ENCODE results near the gene CDC16. TPM values are rescaled to one million over a fixed set of nuclear protein-coding genes. Genes with fewer than 3 reads are reported as not detected.

CDC16 gene
- total and polyA plus RNA-seq, 12 donors: 29.2 to 162 (median 55.2) TPM

- no peak overlapping the region for H3K4me3 ChIP-seq
- no peaks in the 10 kb centered on the region for H3K36me3 ChIP-seq (replicated peaks in 1 of 2)
- WGBS, 4 donors: 3 to 9% (median 5%) methylated on average over 8 to 19 of the region's 19 CpGs
- TF ChIP-seq POLR2A (IDR thresholded peaks at IDR 0.05): no peak
- peak; percentile 91 to 98 (median 95) for TF ChIP-seq CTCF (IDR thresholded peaks at IDR 0.05)
- peaks cover 20% of the 10 kb centered on the region for H3K27me3 ChIP-seq
- H3K27ac ChIP-seq: no peak overlapping the region
- DNase-seq: peak; percentile 67 to 95 (median 84)
- H3K9me3 ChIP-seq (replicated peaks in 1 of 3): no peaks in the 10 kb centered on the region
- H3K4me1 ChIP-seq (replicated peaks in 1 of 2): no peaks in the 10 kb centered on the region
- intact Hi-C loops (cut with DNase I): loop anchor here (5.0 kb wide), 2 partner anchors 275 to 410 kb away; no protein-coding TSS in a partner anchor
Measured at GRCh38 chr13:114226699-114227323, 7.9 kb upstream of the CDC16 start.

- WGBS, 4 donors: 65 to 69% (median 68%) methylated on average over 2 of the region's 2 CpGs
- Histone ChIP-seq H3K36me3 (replicated peaks in 1 of 2) (no peaks in the 10 kb centered on the region), H3K4me1 (replicated peaks in 1 of 2) (no peaks in the 10 kb centered on the region), H3K27me3 (peaks cover 20% of the 10 kb centered on the region), H3K27ac (no peak overlapping the region), H3K9me3 (replicated peaks in 1 of 3) (no peaks in the 10 kb centered on the region), H3K4me3 (no peak overlapping the region)
- intact Hi-C loops (cut with DNase I): loop anchor here (5.0 kb wide), 2 partner anchors 275 to 410 kb away; no protein-coding TSS in a partner anchor
- DNase-seq: no peak
- TF ChIP-seq CTCF (IDR thresholded peaks at IDR 0.05) (no peak), POLR2A (IDR thresholded peaks at IDR 0.05) (no peak)
Measured at GRCh38 chr13:114227528-114227927, 7.2 kb upstream of the CDC16 start.

GRCh38 chr13:114228176-114228575 is 6.5 kb upstream of the CDC16 start:
- no peaks in the 10 kb centered on the region for H3K36me3 ChIP-seq (replicated peaks in 1 of 2)
- H3K27me3 ChIP-seq: peaks cover 20% of the 10 kb centered on the region
- intact Hi-C loops (cut with DNase I): loop anchor here (2.0 to 5.0 kb wide), 3 partner anchors 276 to 411 kb away; no protein-coding TSS in a partner anchor
- no peaks in the 10 kb centered on the region for H3K4me1 ChIP-seq (replicated peaks in 1 of 2)
- 49 to 65% (median 57%) methylated on average over 9 of the region's 9 CpGs for WGBS, 4 donors
- TF ChIP-seq CTCF (IDR thresholded peaks at IDR 0.05) (no peak), POLR2A (IDR thresholded peaks at IDR 0.05) (no peak)
- no peak overlapping the region for H3K27ac ChIP-seq
- DNase-seq: no peak
- H3K4me3 ChIP-seq: no peak overlapping the region
- H3K9me3 ChIP-seq (replicated peaks in 1 of 3): no peaks in the 10 kb centered on the region

- intact Hi-C loops (cut with DNase I): loop anchor here (2.0 to 5.0 kb wide), 3 partner anchors 277 to 412 kb away; no protein-coding TSS in a partner anchor
- DNase-seq: no peak
- peaks cover 20% of the 10 kb centered on the region for H3K27me3 ChIP-seq
- H3K27ac ChIP-seq: no peak overlapping the region
- peaks cover 0 to 3% of the 10 kb centered on the region in 2 donors for H3K4me1 ChIP-seq (replicated peaks in 1 of 2)
- WGBS, 4 donors: 37 to 46% (median 39%) methylated on average over 4 of the region's 4 CpGs
- no peaks in the 10 kb centered on the region for H3K36me3 ChIP-seq (replicated peaks in 1 of 2)
- no peak overlapping the region for H3K4me3 ChIP-seq
- no peaks in the 10 kb centered on the region for H3K9me3 ChIP-seq (replicated peaks in 1 of 3)
- TF ChIP-seq CTCF (IDR thresholded peaks at IDR 0.05): no peak
- no peak for TF ChIP-seq POLR2A (IDR thresholded peaks at IDR 0.05)
Measured at GRCh38 chr13:114229506-114229905, 5.2 kb upstream of the CDC16 start.

Data from adrenal gland (tissue), 12 donors.